Psoas muscle (tissue), 8 donors: ENCODE measurements around the gene ATP8B1. TPM values are rescaled to one million over a fixed set of nuclear protein-coding genes. Genes with fewer than 3 reads are reported as not detected.

ENCODE experiments used
- ATAC-seq, 4 donors: fragments of 200-7000 bp; cut with Tn5 transposase; one replicate each; pipeline ENCODE4 v1.9.1; 2020; ENCODE audit warnings: moderate library complexity in 3 of 4, mild to moderate bottlenecking in 2 of 4
- DNase-seq, 2 donors: peaks; one replicate each; pipeline ENCODE4 v3.0.0-alpha.2; 2020
- H3K27ac ChIP-seq: fragments of 200-600 bp; one replicate; pipeline ENCODE4 v1.8.0; 2022
- H3K27me3 ChIP-seq, 3 donors: fragments of 200-600 bp in 1 of 3; one replicate each; pipeline versions ENCODE4 v1.6.1 to v1.8.0; 2013 to 2022; ENCODE audit warnings: low read length in 2 of 3, mild to moderate bottlenecking in 2 of 3, moderate library complexity in 1 of 3; ENCODE audit not compliant: insufficient read depth in 3 of 3
- H3K36me3 ChIP-seq, 2 donors: fragments of 200-600 bp in 1 of 2; one replicate each; pipeline versions ENCODE4 v1.6.1 to v1.8.0; 2013 to 2022; ENCODE audit warnings: low read depth in 1 of 2, mild to moderate bottlenecking in 1 of 2, moderate library complexity in 1 of 2; ENCODE audit not compliant: insufficient read depth in 1 of 2
- H3K4me1 ChIP-seq: fragments of 200-600 bp; one replicate; pipeline ENCODE4 v1.8.0; 2022
- H3K4me3 ChIP-seq: fragments of 200-600 bp; one replicate; pipeline ENCODE4 v1.8.0; 2022; ENCODE audit warnings: mild to moderate bottlenecking
- H3K9me3 ChIP-seq: fragments of 200-600 bp; one replicate; pipeline ENCODE4 v1.8.0; 2022
- WGBS, 3 donors: extraction: QIAGEN DNeasy Blood & Tissue Kit; methylation state at CpG; one replicate each; pipeline versions ENCODE4 v1.1.6 to v1.1.7; 2013; 5-methylcytosine and 5-hydroxymethylcytosine counted together
- intact Hi-C, 2 donors: fragments of 100-400 bp; cut with DNase I; formaldehyde crosslinking; loops; one replicate each; pipeline versions ENCODE4 v1.11.0 to v1.14.2; 2022
- polyA plus RNA-seq, 3 donors: library from polyadenylated mRNA; stranded (reverse); fragments of 200-250 nt; gene quantifications; one replicate each; pipeline ENCODE4 v1.2.3, GENCODE V29; 2013
- total RNA-seq, 4 donors: library from RNA; stranded (reverse); fragmentation: NEBNext Ultra II Directional in 2 of 4; extraction: Animal tissue kit (Norgen Biotek cat#: 25700) in 2 of 4; gene quantifications; one replicate each; pipeline versions ENCODE4 v1.2.1 to v1.2.4, GENCODE V29; 2021 to 2023
- TF ChIP-seq, protein P1 (sequence below): fragments of 200-600 bp; IDR thresholded peaks from one replicate; pipeline ENCODE4 v1.8.0; 2022; ENCODE audit warnings: antibody characterized with exemption
- donor health status: healthy with polysubstance abuse.
- donor health status: DM: no; HTN: no; CAD: no; lungs with moderate emphysema.
- donor health status: Bipolar disorder and iron deficiency.
- donor health status: healthy.
- donor health status: DM: yes; HTN: yes; CAD: no.
- donor health status: DM: no; HTN: no; CAD: no.
- donor health status: DM: no; HTN: no; CAD: no.
- donor health status: DM: yes; HTN: yes; CAD: no.

ATP8B1 gene
- total and polyA plus RNA-seq, 7 donors, result 0.45 to 2.5 (median 1.2) TPM

DNA sequence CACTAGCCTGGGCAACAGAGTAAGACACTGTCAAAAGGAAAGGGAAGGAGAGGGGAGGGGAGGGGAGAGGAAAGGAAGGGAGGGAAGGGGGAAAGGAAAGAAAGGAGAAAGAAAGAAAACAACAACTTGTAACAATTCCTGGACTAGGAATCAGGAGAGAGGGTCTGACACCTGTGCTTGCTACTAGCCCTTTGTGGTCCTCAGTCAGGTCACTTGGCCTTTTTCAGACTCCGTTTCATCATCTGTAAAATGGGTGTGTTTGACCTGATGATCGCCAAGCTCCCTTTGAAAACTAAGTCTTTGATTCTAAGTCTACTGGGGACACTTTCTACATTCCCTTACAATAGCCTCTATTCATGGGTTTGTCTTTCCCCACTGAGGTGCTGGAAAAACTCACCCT is 11.4 kb upstream of the ATP8B1 start:
- Histone ChIP-seq H3K36me3 (no peaks in the 10 kb centered on the region), H3K4me1 (no peaks in the 10 kb centered on the region), H3K4me3 (no peak overlapping the region), H3K27ac (no peak overlapping the region), H3K9me3 (peaks cover 13% of the 10 kb centered on the region), H3K27me3 (peaks cover 0 to 2% (median 0%) of the 10 kb centered on the region in 3 donors)
- DNase-seq (no peak), ATAC-seq (no peak)
- WGBS, 3 donors, result 91 to 96% (median 95%) methylated on average over 2 of the region's 2 CpGs
- intact Hi-C loops, result loop anchor here in 1 of 2 donors (5.0 kb wide), 1 partner anchor 1008 kb away; no protein-coding TSS in a partner anchor
- TF ChIP-seq, protein P1, sequence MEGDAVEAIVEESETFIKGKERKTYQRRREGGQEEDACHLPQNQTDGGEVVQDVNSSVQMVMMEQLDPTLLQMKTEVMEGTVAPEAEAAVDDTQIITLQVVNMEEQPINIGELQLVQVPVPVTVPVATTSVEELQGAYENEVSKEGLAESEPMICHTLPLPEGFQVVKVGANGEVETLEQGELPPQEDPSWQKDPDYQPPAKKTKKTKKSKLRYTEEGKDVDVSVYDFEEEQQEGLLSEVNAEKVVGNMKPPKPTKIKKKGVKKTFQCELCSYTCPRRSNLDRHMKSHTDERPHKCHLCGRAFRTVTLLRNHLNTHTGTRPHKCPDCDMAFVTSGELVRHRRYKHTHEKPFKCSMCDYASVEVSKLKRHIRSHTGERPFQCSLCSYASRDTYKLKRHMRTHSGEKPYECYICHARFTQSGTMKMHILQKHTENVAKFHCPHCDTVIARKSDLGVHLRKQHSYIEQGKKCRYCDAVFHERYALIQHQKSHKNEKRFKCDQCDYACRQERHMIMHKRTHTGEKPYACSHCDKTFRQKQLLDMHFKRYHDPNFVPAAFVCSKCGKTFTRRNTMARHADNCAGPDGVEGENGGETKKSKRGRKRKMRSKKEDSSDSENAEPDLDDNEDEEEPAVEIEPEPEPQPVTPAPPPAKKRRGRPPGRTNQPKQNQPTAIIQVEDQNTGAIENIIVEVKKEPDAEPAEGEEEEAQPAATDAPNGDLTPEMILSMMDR, result no peak

DNA sequence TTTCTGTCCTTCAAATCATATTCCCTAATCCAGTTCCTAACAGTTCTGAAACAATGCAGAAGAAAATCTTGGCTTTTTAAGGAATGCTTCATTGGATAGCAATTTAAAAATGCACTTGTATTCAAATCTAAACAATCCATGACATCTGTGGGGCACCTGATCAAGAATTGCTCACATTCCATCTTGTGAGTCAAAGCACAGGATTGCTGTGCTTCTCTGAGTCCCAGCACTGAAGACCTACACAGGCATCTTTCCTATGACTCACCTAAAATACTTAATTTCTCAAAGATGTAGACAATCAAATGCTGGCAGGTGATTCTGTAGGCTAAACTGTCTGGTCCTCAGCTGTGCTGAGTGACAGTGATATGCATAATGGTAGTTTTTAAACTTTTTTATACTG is 10.1 kb upstream of the ATP8B1 start:
- ATAC-seq (no peak), DNase-seq (no peak)
- Histone ChIP-seq H3K27me3 (peaks cover 0 to 2% (median 0%) of the 10 kb centered on the region in 3 donors), H3K4me3 (no peak overlapping the region), H3K36me3 (no peaks in the 10 kb centered on the region), H3K9me3 (peaks cover 13% of the 10 kb centered on the region), H3K4me1 (peaks cover 2% of the 10 kb centered on the region), H3K27ac (no peak overlapping the region)
- TF ChIP-seq, protein P1, result no peak
- intact Hi-C loops, result loop anchor here in 1 of 2 donors (5.0 kb wide), 1 partner anchor 1009 kb away; no protein-coding TSS in a partner anchor

DNA sequence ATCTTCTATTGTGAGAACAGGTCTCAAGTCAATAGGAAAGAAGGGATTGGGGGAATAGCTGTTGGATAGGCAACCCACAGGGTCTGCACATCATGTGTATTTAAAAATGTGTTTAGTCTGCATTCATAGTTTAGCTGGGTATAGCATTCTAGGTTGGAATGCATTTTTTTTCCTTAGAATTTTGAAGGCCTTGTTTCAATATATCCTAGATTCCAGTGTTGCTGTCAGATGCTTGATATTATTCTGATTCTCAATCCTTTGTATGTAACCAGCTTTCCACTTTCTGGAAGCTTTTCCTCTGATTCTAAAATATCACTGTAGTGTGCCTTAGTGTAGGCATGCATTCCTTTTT is 9.0 kb upstream of the ATP8B1 start:
- ATAC-seq (no peak), DNase-seq (no peak)
- intact Hi-C loops, result loop anchor here in 1 of 2 donors (5.0 kb wide), 1 partner anchor 1010 kb away; no protein-coding TSS in a partner anchor
- Histone ChIP-seq H3K27ac (no peak overlapping the region), H3K36me3 (no peaks in the 10 kb centered on the region), H3K4me1 (peaks cover 12% of the 10 kb centered on the region), H3K27me3 (peaks cover 0 to 2% (median 0%) of the 10 kb centered on the region in 3 donors), H3K4me3 (no peak overlapping the region), H3K9me3 (peaks cover 13% of the 10 kb centered on the region)
- TF ChIP-seq, protein P1, result no peak

DNA sequence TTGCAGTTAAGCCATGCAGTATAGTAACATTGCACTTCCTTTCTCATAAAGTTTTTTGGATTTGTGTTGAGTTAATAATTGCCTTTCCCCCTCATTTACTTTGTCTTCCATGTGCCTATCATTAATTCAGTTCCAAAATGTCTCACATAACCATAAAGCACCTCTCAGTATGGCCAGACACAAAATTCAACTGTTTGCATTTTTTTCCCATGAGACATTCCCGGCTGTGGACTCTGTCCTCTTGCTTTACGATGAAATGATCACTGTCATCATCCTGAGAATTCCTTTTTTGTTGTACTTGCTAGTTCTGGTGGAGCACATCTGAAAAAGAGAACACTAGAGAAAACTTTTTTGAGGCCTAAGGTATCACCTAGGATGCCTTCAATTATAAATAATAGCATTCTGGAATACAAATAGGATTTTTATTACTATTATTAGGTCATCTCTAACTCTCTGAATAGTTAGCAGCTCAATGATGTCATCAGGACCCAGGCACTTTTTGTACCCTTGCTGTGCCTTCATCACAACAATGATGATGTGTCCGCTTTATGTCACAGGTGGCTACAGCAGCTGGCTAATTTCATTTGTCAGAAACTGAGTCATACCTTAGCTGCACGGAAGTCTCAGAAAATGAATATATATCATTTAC is 8.5 kb upstream of the ATP8B1 start:
- peaks cover 0 to 2% (median 0%) of the 10 kb centered on the region in 3 donors for H3K27me3 ChIP-seq
- no peak for ATAC-seq
- no peak overlapping the region for H3K4me3 ChIP-seq
- H3K9me3 ChIP-seq, result peaks cover 13% of the 10 kb centered on the region
- H3K4me1 ChIP-seq, result peaks cover 17% of the 10 kb centered on the region
- H3K27ac ChIP-seq, result no peak overlapping the region
- WGBS, 3 donors, result 71 to 96% (median 91%) methylated on average over 4 of the region's 4 CpGs
- TF ChIP-seq, protein P1, result no peak
- H3K36me3 ChIP-seq, result no peaks in the 10 kb centered on the region
- DNase-seq, result no peak
- intact Hi-C loops, result loop anchor here in 1 of 2 donors (5.0 kb wide), 1 partner anchor 1011 kb away; no protein-coding TSS in a partner anchor

DNA sequence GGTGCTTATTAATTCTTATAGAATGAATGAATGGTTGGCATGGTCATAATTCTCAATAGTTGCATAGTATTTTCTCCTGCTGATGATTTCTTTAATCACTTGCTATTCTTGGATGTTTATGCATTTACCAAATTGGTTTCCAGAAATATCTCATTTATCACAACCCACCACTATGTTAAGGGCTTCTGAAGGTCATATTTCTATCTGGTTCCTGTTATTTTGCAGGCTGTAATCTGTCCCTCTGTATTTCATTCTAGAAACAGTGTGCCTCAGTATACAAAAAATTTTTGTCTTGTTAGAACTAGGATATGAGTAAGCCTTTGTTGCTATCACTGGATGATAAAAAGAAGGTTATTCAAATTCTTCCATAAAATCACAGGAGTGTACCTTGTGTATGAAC is 6.1 kb upstream of the ATP8B1 start:
- Histone ChIP-seq H3K4me3 (no peak overlapping the region), H3K4me1 (peaks cover 17% of the 10 kb centered on the region), H3K9me3 (peaks cover 13% of the 10 kb centered on the region), H3K36me3 (no peaks in the 10 kb centered on the region), H3K27me3 (no peaks in the 10 kb centered on the region), H3K27ac (no peak overlapping the region)
- TF ChIP-seq, protein P1, result no peak
- DNase-seq, result no peak
- intact Hi-C loops, result loop anchor here (5.0 to 10.0 kb wide), 2 partner anchors 42 to 164 kb away; no protein-coding TSS in a partner anchor
- no peak for ATAC-seq
